Psoas muscle (tissue), 8 donors: ENCODE results near the gene SP3. TPM values are rescaled to one million over a fixed set of nuclear protein-coding genes. Genes with fewer than 3 reads are reported as not detected.

Experiments
- ATAC-seq, 4 donors: fragments of 200-7000 bp; cut with Tn5 transposase; one replicate each; pipeline ENCODE4 v1.9.1; 2020; ENCODE audit warnings: moderate library complexity in 3 of 4, mild to moderate bottlenecking in 2 of 4
- DNase-seq, 2 donors: peaks; one replicate each; pipeline ENCODE4 v3.0.0-alpha.2; 2020
- H3K27ac ChIP-seq: fragments of 200-600 bp; one replicate; pipeline ENCODE4 v1.8.0; 2022
- H3K27me3 ChIP-seq, 3 donors: fragments of 200-600 bp in 1 of 3; one replicate each; pipeline versions ENCODE4 v1.6.1 to v1.8.0; 2013 to 2022; ENCODE audit warnings: low read length in 2 of 3, mild to moderate bottlenecking in 2 of 3, moderate library complexity in 1 of 3; ENCODE audit not compliant: insufficient read depth in 3 of 3
- H3K36me3 ChIP-seq, 2 donors: fragments of 200-600 bp in 1 of 2; one replicate each; pipeline versions ENCODE4 v1.6.1 to v1.8.0; 2013 to 2022; ENCODE audit warnings: low read depth in 1 of 2, mild to moderate bottlenecking in 1 of 2, moderate library complexity in 1 of 2; ENCODE audit not compliant: insufficient read depth in 1 of 2
- H3K4me1 ChIP-seq: fragments of 200-600 bp; one replicate; pipeline ENCODE4 v1.8.0; 2022
- H3K4me3 ChIP-seq: fragments of 200-600 bp; one replicate; pipeline ENCODE4 v1.8.0; 2022; ENCODE audit warnings: mild to moderate bottlenecking
- H3K9me3 ChIP-seq: fragments of 200-600 bp; one replicate; pipeline ENCODE4 v1.8.0; 2022
- CTCF ChIP-seq: fragments of 200-600 bp; IDR thresholded peaks from one replicate; pipeline ENCODE4 v1.8.0; 2022; ENCODE audit warnings: antibody characterized with exemption
- WGBS, 3 donors: extraction: QIAGEN DNeasy Blood & Tissue Kit; methylation state at CpG; one replicate each; pipeline versions ENCODE4 v1.1.6 to v1.1.7; 2013; 5-methylcytosine and 5-hydroxymethylcytosine counted together
- intact Hi-C, 2 donors: fragments of 100-400 bp; cut with DNase I; formaldehyde crosslinking; loops; one replicate each; pipeline versions ENCODE4 v1.11.0 to v1.14.2; 2022
- long read RNA-seq, 2 donors: library from polyadenylated mRNA; unstranded; transcript quantifications; one replicate each; pipeline ENCODE4 v2.0.0, GENCODE V29; 2021
- polyA plus RNA-seq, 3 donors: library from polyadenylated mRNA; stranded (reverse); fragments of 200-250 nt; gene quantifications; one replicate each; pipeline ENCODE4 v1.2.3, GENCODE V29; 2013
- total RNA-seq, 4 donors: library from RNA; stranded (reverse); fragmentation: NEBNext Ultra II Directional in 2 of 4; extraction: Animal tissue kit (Norgen Biotek cat#: 25700) in 2 of 4; gene quantifications; one replicate each; pipeline versions ENCODE4 v1.2.1 to v1.2.4, GENCODE V29; 2021 to 2023
- donor health status: healthy with polysubstance abuse.
- donor health status: DM: no; HTN: no; CAD: no; lungs with moderate emphysema.
- donor health status: Bipolar disorder and iron deficiency.
- donor health status: healthy.
- donor health status: DM: yes; HTN: yes; CAD: no.
- donor health status: DM: no; HTN: no; CAD: no.
- donor health status: DM: no; HTN: no; CAD: no.
- donor health status: DM: yes; HTN: yes; CAD: no.

Gene SP3
- total RNA-seq (10 to 100 TPM; 38.2 to 52.0 (median 45.4) TPM), polyA plus RNA-seq (10 to 100 TPM; 13.9 to 23.1 (median 14.3) TPM)
- long read RNA-seq, donor 1, full-length matches to known transcripts, result 33 of 51 reads
- long read RNA-seq, donor 1, partial matches to known transcripts, result 9 of 51 reads
- long read RNA-seq, donor 1, other reads (novel, unspliced or antisense), result 9 of 51 reads
- long read RNA-seq, donor 2, full-length matches to known transcripts, result 41 of 66 reads
- long read RNA-seq, donor 2, partial matches to known transcripts, result 17 of 66 reads
- long read RNA-seq, donor 2, other reads (novel, unspliced or antisense), result 8 of 66 reads

DNA sequence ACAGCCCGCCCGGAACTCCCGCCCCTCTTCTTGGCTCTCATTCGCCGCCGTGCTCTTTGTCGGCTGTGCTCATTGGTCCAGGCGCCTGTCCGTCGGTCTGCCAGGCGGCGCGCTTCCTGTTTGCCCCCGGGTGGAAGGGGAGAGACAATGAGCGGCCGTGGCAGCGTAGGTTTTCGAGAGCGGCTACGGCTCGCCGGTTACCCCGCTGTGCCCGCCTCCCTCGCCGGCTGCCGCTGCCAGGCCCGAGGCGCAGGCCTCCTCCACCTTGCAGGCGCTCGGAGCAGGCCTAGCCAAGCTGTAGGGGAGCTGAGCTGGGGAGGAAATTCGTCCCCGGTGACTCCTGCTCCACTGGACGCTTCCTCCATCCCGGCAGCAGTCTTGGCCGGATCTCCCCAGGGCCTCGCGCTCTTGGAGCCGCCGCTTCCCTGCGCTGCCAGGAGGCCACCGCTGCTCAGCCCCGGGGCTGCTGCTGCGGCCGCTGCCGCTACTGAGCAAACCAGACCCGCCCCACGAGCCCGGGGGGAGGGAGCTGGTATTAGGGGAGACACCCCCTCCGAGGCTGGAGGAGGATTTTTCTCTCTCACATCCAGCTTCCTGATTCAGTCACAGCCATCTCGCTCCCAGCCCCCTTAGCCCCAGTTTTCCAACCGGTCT lies at the start of gene SP3:
SP3 (minus strand) TSS at position 2 of the 654 bp plus-strand sequence. CDS start 202 bp downstream, outside the sequence.
- Histone ChIP-seq H3K9me3 (no peaks in the 10 kb centered on the region), H3K27me3 (no peaks in the 10 kb centered on the region), H3K27ac (peak within 1 kb of the TSS; percentile 100), H3K4me1 (peaks cover 35% of the 10 kb centered on the region), H3K36me3 (no peaks in the 10 kb centered on the region), H3K4me3 (peak within 1 kb of the TSS; percentile 96)
- peak; percentile 98 to 99 for DNase-seq
- ATAC-seq, result peak; percentile 88 to 91 (median 89)
- WGBS, 3 donors, result 0 to 1% (median 0%) methylated on average over 31 to 52 of the region's 52 CpGs
- intact Hi-C loops, result loop anchor here (1.0 to 5.0 kb wide), 3 partner anchors 37 to 72 kb away; no protein-coding TSS in a partner anchor
- TF ChIP-seq CTCF, result no peak

DNA sequence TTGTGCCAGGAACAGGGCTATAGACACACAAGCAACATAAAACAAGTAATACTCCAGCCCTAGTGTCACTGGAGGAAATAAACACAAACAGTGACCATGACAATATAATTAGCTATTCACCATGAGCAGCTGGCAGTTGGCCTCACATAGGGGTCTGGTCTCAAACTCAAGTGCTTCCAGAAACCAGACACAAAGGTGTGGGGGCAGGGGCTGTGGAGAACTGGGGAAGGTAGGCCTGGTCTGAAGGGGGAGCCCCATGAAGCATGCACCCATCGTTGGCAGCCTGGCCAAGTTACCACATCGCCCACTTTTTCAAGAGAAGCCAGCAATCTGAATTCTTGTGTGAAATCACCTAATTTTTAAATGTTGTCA lies 49.5 kb upstream of the SP3 start:
- 40 to 74% (median 62%) methylated on average over 2 of the region's 2 CpGs for WGBS, 3 donors
- no peak for TF ChIP-seq CTCF
- no peaks in the 10 kb centered on the region for H3K9me3 ChIP-seq
- intact Hi-C loops, result no loop called here
- DNase-seq (no peak), ATAC-seq (no peak)
- no peaks in the 10 kb centered on the region for H3K36me3 ChIP-seq
- H3K4me1 ChIP-seq, result no peaks in the 10 kb centered on the region
- H3K27me3 ChIP-seq, result no peaks in the 10 kb centered on the region
- H3K27ac ChIP-seq, result no peak overlapping the region
- no peak overlapping the region for H3K4me3 ChIP-seq

DNA sequence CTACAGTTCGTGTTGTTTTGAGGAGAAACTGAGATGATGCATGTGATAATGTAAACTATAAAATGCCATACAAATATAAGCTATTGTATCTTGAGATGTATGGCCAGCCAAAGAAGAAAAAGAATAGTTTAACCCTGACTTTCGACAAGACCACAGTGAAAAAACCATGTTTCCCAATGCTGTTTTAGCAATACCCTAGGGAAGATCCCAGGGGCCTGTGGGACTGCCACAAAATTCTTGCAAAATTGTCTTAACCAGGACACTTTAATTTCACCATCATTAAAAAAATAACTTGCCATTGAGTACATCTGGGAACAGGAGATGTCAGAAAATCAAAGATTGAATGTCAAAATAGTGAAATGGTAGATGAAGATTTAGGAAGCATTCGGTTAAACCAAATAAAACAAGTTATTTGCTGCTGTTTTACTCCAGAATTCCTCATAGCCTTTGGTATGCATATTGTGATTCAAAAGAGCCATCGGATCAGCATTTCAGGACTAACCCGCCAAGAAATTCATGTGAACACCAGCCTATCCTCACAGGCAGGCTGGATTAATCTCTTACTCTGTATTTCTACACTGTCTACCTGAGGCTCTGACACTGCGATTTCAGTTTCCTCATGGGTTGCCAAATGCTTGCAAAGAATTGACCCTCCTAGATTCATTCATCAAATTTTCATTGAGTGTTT lies 49.0 kb upstream of the SP3 start:
- Histone ChIP-seq H3K4me3 (peak overlapping the region; percentile 65), H3K27ac (peak overlapping the region; percentile 79), H3K27me3 (no peaks in the 10 kb centered on the region), H3K36me3 (no peaks in the 10 kb centered on the region), H3K9me3 (no peaks in the 10 kb centered on the region), H3K4me1 (no peaks in the 10 kb centered on the region)
- no peak for TF ChIP-seq CTCF
- ATAC-seq, result peak in 1 of 4 donors; percentile 16
- no peak for DNase-seq
- 56 to 58% (median 58%) methylated on average over 6 of the region's 6 CpGs for WGBS, 3 donors
- intact Hi-C loops, result no loop called here

GRCh38 chr2:174013315-174013751 lies 48.2 kb upstream of the SP3 start:
- no peak for TF ChIP-seq CTCF
- Histone ChIP-seq H3K27me3 (no peaks in the 10 kb centered on the region), H3K4me3 (peak overlapping the region; percentile 65), H3K9me3 (no peaks in the 10 kb centered on the region), H3K4me1 (no peaks in the 10 kb centered on the region), H3K27ac (peak overlapping the region; percentile 79), H3K36me3 (no peaks in the 10 kb centered on the region)
- DNase-seq, result peak; percentile 50 to 79
- WGBS, 3 donors, result 42 to 62% (median 43%) methylated on average over 17 of the region's 17 CpGs
- intact Hi-C loops, result no loop called here
- peak; percentile 39 to 71 (median 56) for ATAC-seq
